OCI-LY3 (cell line): ENCODE results near the gene AGBL5.

Experiments used
- H2AFZ ChIP-seq: fragments of 200-600, 300-600 bp; shearing (Covaris generic); 2 replicates; pipeline ENCODE4 v1.6.0; 2014; ENCODE audit warnings: antibody characterized with exemption, low read depth, low read length
- H3K27ac ChIP-seq: fragments of 200-600, 300-600 bp; sonication (generic); 2 replicates; pipeline ENCODE4 v1.5.1; 2014; ENCODE audit warnings: mild to moderate bottlenecking, low read length, moderate library complexity, mixed read lengths
- H3K27me3 ChIP-seq: fragments of 200-600, 300-600 bp; sonication (generic); 2 replicates; pipeline ENCODE4 v1.6.1; 2014; ENCODE audit warnings: low read depth, low read length, mixed read lengths
- H3K36me3 ChIP-seq: fragments of 200-600, 300-600 bp; sonication (generic); replicated peaks from 2 replicates; pipeline ENCODE3; 2014; ENCODE audit warnings: low read depth, low read length, mixed read lengths
- H3K4me1 ChIP-seq: fragments of 300-600, 200-600 bp; sonication (generic); 2 replicates; pipeline ENCODE4 v1.6.1; 2014; ENCODE audit warnings: low read length, mixed read lengths
- H3K4me2 ChIP-seq: fragments of 200-600, 300-600 bp; sonication (generic); 2 replicates; pipeline ENCODE4 v1.6.1; 2014; ENCODE audit warnings: low read length, mixed read lengths
- H3K4me3 ChIP-seq: fragments of 300-600, 200-600 bp; sonication (generic); 2 replicates; pipeline ENCODE4 v1.5.1; 2014; ENCODE audit warnings: antibody characterized with exemption, mild to moderate bottlenecking, low read length, moderate library complexity
- H3K79me2 ChIP-seq: fragments of 300-600, 200-600 bp; shearing (Covaris generic); 2 replicates; pipeline ENCODE4 v1.6.1; 2014; ENCODE audit warnings: mild to moderate bottlenecking, low read length, mixed read lengths
- H3K9ac ChIP-seq: fragments of 300-600, 200-600 bp; shearing (Covaris generic); 2 replicates; pipeline ENCODE4 v1.6.0; 2014; ENCODE audit warnings: mild to moderate bottlenecking, low read length, moderate library complexity
- H3K9me3 ChIP-seq: fragments of 200-600, 300-600 bp; shearing (Covaris generic); 2 replicates; pipeline ENCODE4 v1.6.1; 2014; ENCODE audit warnings: low read length, mixed read lengths; ENCODE audit not compliant: insufficient read depth
- H4K20me1 ChIP-seq: fragments of 200-600, 300-600 bp; sonication (generic); 2 replicates; pipeline ENCODE4 v1.6.1; 2016; ENCODE audit warnings: low read length, mixed read lengths; ENCODE audit not compliant: insufficient read depth
- EZH2phosphoT487 ChIP-seq: fragments of 200-600 bp; shearing (Covaris generic); IDR thresholded peaks from 2 replicates; pipeline ENCODE4 v1.6.1; 2018; ENCODE audit warnings: antibody characterized with exemption, mixed run types, low read depth
- TF ChIP-seq, protein P1 (sequence below): fragments of 200-600, 300-600 bp; sonication (generic); IDR thresholded peaks from 2 replicates; pipeline ENCODE4 v1.5.1; 2014; ENCODE audit warnings: antibody characterized with exemption, low read length, low read depth

The AGBL5 gene

GRCh38 chr2:27029051-27029450 lies 22.4 kb upstream of the AGBL5 start:
- TF ChIP-seq, protein P1, sequence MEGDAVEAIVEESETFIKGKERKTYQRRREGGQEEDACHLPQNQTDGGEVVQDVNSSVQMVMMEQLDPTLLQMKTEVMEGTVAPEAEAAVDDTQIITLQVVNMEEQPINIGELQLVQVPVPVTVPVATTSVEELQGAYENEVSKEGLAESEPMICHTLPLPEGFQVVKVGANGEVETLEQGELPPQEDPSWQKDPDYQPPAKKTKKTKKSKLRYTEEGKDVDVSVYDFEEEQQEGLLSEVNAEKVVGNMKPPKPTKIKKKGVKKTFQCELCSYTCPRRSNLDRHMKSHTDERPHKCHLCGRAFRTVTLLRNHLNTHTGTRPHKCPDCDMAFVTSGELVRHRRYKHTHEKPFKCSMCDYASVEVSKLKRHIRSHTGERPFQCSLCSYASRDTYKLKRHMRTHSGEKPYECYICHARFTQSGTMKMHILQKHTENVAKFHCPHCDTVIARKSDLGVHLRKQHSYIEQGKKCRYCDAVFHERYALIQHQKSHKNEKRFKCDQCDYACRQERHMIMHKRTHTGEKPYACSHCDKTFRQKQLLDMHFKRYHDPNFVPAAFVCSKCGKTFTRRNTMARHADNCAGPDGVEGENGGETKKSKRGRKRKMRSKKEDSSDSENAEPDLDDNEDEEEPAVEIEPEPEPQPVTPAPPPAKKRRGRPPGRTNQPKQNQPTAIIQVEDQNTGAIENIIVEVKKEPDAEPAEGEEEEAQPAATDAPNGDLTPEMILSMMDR: no peak
- TF ChIP-seq EZH2phosphoT487: no peak
- Histone ChIP-seq H3K79me2 (peaks cover 25% of the 10 kb centered on the region), H3K27me3 (no peaks in the 10 kb centered on the region), H3K4me2 (no peak overlapping the region), H3K4me1 (peaks cover 13% of the 10 kb centered on the region), H3K9me3 (no peaks in the 10 kb centered on the region), H3K9ac (no peak overlapping the region), H3K4me3 (no peak overlapping the region), H3K27ac (no peak overlapping the region), H4K20me1 (peaks cover 11% of the 10 kb centered on the region), H3K36me3 (peaks cover 16% of the 10 kb centered on the region), H2AFZ (no peak overlapping the region)

- Histone ChIP-seq H3K9ac (peak within 1 kb of the TSS; percentile 100), H3K36me3 (peaks cover 48% of the 10 kb centered on the region), H3K27me3 (no peaks in the 10 kb centered on the region), H3K79me2 (peaks cover 43% of the 10 kb centered on the region), H4K20me1 (peaks cover 2% of the 10 kb centered on the region; the same call in 1 of the 2 replicates), H3K4me2 (peak within 1 kb of the TSS; percentile 88), H3K9me3 (no peaks in the 10 kb centered on the region), H2AFZ (peak within 1 kb of the TSS; percentile 90), H3K4me3 (peak within 1 kb of the TSS; percentile 100), H3K27ac (peak within 1 kb of the TSS; percentile 66), H3K4me1 (peaks cover 15% of the 10 kb centered on the region)
- no peak for TF ChIP-seq EZH2phosphoT487
- TF ChIP-seq, protein P1: no peak
These were observed 18.8 kb upstream of the AGBL5 start, which contains the start of gene TMEM214 for GRCh38 chr2:27032495-27033252. TMEM214 (plus strand) TSS chr2:27032965; CDS start chr2:27033016, 51 bp downstream.

DNA sequence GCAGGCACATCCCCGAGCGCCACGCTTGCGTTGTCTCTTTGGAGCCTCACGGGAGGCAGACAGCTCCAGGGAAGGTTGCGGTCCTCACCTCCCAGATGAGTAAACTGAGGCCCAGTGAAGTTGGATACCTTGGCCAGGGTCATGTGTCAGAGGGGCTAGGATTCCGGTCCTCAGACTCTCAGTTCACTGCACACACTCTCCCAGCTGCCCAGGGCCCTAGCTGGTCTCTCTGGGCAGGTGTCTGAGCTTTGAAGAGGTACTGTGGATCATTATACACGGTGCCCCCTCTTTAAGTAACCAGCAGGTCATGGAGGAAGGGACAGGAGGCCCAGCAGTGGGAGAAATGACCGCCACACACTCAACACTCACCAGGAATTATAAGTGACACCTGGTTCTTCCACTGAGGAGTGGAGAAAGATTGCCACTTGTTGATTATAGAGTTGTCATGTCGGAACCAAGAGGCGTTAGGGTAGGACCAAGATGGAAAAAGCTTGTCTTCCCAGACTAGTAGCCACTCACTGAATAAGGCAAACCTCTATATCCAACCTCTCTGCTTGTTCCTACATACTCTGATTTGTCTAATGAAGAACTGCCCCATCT lies 18.1 kb upstream of the AGBL5 start:
- TF ChIP-seq, protein P1: no peak
- no peak for TF ChIP-seq EZH2phosphoT487
- peak overlapping the region; percentile 66 for H3K27ac ChIP-seq
- peaks cover 54% of the 10 kb centered on the region for H3K36me3 ChIP-seq
- H3K27me3 ChIP-seq: no peaks in the 10 kb centered on the region
- peaks cover 43% of the 10 kb centered on the region for H3K79me2 ChIP-seq
- peak overlapping the region; percentile 100 for H3K4me3 ChIP-seq
- H3K9me3 ChIP-seq: no peaks in the 10 kb centered on the region
- H4K20me1 ChIP-seq: no peaks in the 10 kb centered on the region; the same call in 1 of the 2 replicates
- peaks cover 15% of the 10 kb centered on the region for H3K4me1 ChIP-seq
- H3K4me2 ChIP-seq: peak overlapping the region; percentile 88
- peak overlapping the region; percentile 100 for H3K9ac ChIP-seq
- H2AFZ ChIP-seq: no peak overlapping the region

- TF ChIP-seq EZH2phosphoT487: no peak
- TF ChIP-seq, protein P1: no peak
- Histone ChIP-seq H3K4me3 (no peak overlapping the region), H3K9ac (no peak overlapping the region), H3K4me2 (no peak overlapping the region), H2AFZ (no peak overlapping the region), H3K4me1 (peaks cover 44% of the 10 kb centered on the region), H3K9me3 (peaks cover 5% of the 10 kb centered on the region; the same call in 1 of the 2 replicates), H3K36me3 (peaks cover 80% of the 10 kb centered on the region), H3K27ac (no peak overlapping the region), H3K27me3 (no peaks in the 10 kb centered on the region), H4K20me1 (no peaks in the 10 kb centered on the region), H3K79me2 (peaks cover 28% of the 10 kb centered on the region)
These were observed 13.5 kb upstream of the AGBL5 start for GRCh38 chr2:27038012-27038411.
